DMS114 treated with DMSO at 0.1 percent for 48 hours (cell line): Measurements from ENCODE around the gene RCC2.
"Not testable (repeated sequence)": the region's sequence is repeated elsewhere in the genome, so short reads cannot be mapped to it uniquely, and the experiment has no call there.

ENCODE experiments used
- DNase-seq: peaks from one replicate; lab custom pipeline; 2025; ENCODE audit not compliant: unreplicated experiment; lab: John Stamatoyannopoulos, UW

RCC2 gene

DNA sequence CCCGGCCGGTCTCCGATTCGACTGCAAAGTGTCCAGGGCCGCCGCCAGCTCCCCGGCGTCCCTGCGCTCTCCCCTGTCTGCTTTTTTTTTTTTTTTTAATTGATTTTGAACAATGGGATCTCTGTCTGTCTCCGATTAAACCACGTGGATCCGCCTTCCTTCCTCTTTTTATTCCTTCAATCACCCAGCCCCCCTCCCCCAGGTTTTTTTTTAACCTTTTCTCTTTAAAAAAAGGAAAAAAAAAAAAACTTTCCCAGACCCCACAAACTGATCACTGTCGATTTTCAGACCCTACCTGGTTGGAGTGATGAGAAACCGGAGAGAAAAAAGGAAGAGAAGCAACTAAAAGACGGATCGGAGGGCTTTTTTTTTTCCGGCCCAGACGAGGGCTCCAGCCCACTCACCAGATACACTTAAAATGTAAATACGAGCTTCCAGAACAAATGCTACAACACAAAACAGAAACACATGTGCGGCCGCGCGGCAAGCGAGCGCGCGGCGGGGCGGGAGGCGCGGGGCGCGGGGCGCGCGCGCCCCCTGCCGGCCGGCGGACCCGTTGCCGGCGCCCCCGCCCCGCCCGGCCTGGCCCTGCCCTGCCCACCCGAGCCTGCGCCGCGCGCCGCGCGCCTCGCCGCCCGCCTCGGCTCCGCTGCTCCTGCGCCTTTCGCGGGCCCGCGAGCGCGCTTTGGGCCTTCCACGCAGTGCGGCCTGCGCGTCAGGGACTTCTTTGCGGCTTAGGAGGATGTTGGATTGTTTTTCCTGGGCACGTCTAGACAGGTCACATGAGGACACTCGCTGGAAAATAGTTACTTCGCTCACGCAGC, at the start of gene RCC2:
TSS of gene RCC2 (minus strand) at position 428 of the 824 bp plus-strand sequence. CDS start 1,163 bp downstream, outside the sequence.
- peak; percentile 64 for DNase-seq

DNA sequence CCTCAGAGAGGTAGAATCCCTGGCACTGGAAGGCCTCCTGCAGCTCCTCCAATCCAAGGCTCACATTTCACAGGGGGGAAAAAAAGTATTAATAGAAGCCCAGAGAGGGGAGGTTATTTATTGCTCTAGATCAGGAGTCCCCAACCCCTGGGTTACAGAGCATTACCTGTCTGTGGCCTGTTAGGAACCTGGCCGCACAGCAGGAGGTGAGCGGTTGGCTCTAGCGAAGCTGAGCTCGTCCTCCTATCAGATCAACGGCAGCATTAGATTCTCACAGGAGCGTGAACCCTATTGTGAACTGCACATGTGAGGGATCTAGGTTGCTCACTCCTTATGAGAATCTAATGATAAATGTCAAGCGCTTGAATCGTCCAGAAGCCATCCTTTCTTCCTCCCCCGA, 46.8 kb upstream of the RCC2 start:
- no peak for DNase-seq

DNA sequence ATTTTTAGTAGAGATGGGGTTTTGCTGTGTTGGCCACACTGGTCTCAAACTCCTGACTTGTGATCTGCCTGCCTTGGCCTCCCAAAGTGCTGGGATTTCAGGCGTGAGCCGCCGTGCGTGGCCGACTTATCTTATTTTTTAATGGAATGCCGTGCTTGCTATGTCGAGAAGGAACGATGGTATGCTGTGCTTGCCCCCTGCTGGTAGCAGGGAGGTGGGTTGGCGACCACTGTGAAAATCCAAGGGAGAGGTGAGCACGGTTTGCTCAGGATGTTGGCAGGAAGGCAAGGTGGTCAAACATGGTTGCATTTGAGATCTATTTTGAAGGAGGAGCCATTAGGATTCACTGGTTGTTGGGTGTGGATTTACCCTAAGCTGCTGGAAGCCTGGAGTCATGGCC, 45.8 kb upstream of the RCC2 start:
- DNase-seq, result no peak

DNA sequence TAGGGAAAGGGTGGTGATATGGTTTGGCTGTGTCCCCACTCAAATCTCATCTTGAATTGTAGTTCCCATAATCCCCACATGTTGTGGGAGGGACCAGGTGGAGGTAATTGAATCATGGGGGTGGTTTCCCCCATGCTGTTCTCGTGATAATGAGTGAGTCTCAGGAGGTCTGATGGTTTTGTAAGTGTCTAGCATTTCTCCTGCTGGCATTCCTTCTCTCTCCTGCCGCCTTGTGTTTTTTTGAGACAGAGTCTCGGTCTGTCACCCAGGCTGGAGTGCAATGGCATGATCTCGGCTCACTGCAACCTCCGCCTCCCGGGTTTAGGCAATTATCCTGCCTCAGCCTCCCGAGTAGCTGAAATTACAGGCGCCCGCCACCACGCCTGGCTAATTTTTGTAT, 42.5 kb upstream of the RCC2 start:
- not testable (repeated sequence) for DNase-seq

DNA sequence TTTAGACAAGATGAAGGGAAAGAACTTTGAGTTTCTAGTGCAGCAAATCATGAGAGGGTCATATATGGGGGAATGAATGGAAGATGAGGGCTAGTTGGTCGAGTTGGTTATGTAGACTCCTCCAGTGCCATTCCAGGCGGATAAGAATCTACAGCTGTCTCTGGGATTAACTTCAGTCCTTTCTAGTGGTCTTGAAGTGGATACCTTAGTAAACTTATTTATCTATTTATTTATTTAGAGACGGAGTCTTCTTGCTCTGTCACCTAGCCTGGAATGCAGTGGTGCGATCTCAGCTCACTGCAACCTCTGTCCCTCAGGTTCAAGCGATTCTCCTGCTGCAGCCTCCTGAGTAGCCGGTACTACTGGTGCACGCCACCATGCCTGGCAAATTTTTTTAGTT, 41.4 kb upstream of the RCC2 start:
- no peak for DNase-seq

DNA sequence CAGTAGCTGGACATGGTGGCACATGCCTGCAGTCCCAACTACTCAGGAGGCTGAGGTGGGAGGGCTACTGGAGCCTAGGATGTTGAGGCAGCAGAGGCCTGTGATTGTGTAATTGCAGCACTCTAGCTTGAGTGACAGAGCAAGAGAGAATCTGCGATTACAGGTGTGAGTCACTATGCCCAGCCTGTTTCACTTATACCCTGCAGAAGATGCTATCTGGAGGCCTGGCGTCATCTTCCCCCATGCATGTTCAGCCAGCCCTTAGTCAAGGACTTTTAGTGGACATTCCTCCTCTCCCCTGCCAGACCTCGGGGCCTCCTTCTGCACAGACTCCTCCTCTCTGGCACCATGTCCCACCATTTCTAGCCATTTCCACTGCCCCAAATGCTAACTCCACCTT, 36.3 kb upstream of the RCC2 start:
- no peak for DNase-seq

DNA sequence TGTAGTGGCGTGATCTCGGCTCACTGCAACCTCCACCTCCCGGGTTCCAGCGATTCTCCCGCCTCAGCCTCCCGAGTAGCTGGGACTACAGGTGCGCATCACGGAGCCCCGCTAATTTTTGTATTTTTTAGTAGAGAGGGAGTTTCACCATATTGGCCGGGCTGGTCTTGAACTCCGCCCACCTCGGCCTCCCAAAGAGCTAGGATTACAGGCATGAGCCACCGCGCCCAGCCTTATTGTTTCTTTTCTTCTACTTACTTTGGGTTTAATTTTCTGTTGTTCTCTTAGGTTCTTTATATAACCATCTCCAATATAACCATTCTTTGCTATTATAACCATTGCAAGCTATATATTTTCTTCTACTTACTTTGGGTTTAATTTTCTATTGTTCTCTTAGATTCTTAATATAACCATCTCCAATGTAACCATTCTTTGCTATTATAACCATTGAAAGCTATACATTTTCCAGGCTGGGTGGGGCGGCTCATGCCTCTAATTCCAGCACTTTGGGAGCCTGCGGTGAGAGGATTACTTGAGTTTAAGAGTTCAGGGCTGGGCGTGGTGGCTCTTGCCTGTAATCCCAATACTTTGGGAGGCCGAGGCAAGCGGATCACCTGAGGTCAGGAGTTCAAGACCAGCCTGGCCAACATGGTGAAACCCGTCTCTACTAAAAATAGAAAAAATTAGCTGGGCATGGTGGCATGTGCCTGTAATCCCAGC, 35.5 kb upstream of the RCC2 start:
- not testable (repeated sequence) for DNase-seq

DNA sequence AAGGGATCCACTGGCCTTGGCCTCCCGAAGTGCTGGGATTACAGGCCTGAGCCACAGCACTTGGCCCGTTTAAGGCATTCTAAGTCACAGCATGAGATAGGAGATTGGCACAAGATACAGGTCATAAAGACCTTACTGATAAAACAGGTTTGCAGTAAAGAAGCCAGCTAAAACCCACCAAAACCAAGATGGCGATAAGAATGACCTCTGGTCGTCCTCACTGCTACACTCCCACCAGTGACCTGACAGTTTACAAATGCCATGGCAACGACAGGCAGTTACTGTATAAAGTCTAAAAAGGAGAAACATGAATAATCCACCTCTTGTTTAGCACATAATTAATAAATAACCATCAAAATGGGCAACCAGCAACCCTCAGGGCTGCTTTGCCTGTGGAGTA, 33.3 kb upstream of the RCC2 start:
- DNase-seq, result no peak

DNA sequence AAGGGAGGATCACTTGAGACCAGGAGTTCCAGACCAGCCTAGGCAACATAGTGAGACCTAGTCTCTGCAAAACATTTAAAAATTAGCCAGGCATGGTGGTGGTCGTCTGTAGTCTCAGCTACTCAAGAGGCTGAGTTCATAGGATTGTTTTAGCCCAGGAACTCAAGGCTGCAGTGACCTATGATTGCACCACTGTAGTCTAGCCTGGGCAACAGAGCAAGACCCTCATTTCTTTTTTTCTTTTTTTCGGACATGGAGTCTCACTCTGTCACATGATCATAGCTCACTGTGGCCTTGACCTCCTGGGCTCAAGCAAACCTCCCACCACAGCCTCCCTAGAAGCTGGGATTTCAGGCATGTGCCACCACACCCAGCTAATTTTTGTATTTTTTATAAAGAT, 31.9 kb upstream of the RCC2 start:
- no peak for DNase-seq

DNA sequence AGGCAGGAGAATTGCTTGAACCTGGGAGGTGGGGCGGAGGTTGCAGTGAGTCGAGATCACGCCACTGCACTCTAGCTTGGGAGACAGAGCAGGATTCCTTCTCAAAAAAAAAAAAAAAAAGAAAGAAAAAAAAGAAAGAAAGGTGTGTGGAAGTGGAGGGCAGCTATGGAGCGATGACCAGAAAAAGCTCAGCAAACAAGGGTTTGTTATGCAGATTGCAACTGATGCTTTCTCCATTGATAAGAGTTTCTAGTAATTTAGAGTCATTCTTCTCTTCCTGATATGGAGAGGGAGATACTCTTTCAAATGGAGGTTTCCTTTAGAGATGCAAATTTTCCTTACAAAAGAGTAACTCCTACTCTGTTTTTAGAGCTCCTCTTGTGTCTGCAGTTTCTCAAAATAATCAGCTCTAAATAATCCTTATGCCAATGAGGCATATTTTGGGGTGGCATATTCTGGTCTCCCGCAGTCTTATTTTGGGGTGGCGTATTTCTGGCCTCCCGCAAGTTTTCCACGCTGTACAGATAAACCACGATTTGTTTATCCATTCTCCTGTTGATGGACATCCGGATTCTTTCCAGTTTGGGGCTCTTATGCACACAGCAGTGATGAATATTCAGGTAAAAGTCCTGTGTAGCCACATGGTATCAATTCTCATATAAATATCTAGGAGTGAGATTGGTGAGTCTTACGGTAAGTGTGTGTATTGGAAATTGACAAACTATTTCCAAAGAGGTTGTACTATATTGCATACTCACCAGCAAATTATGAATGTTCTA, 30.7 kb upstream of the RCC2 start:
- DNase-seq, result no peak

DNA sequence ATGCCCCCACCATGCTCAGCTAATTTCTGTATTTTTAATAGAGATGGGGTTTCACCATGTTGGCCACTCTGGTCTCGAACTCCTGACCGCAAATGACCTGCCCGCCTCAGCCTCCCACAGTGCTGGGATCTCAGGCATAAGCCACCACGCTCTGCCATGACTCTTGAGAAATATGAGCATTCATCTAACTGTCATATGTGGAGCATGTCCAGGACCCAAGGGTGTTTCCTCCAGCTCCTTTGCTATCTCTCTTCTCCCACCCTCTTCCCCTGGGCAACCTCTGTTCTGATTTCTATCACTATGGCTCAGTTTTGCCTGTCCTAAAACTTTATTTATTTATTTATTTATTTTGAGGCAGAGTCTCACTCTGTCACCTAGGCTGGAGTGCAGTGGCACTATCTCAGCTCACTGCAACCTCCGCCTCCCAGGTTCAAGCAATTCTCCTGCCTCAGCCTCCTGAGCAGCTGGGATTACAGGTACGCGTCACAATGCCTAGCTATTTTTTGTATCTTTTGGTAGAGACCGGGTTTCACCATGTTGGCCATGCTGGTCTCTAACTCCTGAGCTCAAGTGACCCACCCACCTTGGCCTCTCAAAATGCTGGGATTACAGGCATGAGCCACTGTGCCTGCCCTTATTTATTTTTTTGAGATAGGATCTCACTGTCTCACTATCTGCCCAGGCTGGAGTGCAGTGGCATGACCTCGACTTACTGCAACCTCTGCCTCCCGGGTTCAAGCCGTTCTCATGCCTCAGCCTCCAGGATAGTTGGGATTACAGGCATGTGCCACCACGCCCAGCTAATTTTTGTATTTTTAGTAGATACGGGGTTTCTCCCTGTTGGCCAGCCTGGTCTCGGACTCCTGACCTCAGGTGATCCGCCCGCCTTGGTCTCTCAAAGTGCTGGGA, 29.1 kb upstream of the RCC2 start:
- not testable (repeated sequence) for DNase-seq

DNA sequence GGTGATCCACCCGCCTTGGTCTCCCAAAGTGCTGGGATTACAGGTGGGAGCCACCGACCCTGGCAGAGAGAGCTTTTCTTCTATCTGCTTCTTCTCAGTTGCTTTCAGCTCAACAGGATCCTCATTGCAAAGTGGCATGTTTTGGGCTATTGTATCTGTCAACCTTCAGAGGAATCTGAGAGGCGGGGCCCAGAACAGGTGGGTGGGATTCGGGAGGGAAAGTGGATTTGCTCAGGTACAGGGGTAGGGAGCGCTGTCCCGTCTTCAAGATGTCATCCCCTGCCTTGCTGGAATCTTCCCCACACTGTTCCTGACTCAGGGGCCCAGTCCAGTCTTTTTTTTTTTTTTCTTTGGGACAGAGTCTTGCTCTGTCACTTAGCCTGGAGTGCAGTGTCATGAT, 26.9 kb upstream of the RCC2 start:
- DNase-seq, result no peak

DNA sequence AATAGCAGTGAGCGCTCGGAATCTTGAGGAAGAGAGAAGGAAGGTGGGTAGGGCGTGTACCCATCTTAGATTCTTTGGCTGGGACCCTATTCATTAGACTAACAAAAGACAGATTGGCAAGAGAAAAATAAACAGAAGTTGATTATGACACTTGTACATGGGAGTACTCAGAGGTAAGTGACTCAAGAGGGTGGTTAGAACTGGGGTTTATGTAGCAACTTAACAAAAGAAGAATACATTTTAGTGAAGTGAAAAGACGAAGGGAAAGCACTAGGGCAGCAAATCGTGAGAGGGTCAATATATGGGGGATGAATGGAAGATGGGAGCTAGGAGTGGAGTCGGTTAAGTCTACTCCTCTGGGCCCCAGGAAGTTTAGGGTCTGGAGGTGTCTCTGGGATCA, 25.8 kb upstream of the RCC2 start:
- no peak for DNase-seq

DNA sequence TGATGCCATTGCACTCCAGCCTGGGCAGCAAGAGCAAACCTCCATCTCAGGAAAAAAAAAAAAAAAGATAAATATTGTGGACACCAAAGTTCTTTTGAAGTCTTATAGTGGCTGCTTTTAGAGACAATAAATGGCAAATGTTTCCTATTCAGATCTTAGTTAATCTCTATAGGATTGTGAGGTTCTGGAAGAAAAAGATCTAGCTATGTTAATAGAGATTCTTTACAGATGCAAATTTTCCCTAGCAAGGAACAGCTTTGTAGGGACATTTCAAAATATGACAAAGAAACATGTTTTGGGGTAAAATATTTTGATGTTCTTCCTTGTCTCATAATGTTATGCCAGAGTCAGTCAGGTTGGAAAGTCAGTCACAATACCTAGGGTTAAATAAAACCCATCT, 24.5 kb upstream of the RCC2 start:
- DNase-seq, result no peak

DNA sequence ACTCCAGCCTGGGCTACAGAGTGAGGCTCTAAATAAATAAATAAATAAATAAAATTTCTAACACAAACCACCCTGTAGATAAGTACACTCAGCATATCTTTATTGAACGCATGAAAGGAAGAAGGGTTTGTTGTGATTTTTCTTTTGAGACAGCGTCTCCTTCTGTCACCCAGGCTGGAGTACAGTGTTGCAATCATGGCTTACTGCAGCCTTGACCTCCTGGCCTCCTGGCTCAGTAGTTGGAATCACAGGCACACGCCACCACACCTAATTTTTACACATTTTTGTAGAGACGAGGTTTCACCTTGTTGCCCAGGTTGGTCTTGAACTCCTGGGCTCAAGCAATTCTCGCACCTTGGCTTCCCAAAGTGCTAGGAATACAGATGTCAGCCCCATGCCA, 23.2 kb upstream of the RCC2 start:
- no peak for DNase-seq

DNA sequence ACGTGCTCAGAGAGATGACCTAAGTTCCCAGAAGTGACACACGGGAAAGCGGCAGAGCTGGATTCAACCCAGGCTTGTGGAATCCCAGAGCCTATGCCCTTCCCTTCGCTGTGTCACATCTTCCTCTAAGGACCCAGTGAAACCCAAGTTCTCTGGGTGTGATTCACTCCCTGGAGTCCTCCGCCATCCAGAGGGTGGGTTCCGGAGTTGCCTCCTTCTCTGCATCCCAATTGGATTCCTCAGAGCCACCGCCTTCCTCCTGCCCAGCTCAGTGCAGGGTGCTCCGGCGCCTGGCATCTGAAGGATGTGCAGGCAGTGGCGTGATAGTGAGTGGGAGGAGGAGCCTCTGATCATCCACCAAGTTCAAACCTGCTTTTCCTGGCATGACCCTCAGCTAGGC, 20.7 kb upstream of the RCC2 start:
- DNase-seq, result no peak

DNA sequence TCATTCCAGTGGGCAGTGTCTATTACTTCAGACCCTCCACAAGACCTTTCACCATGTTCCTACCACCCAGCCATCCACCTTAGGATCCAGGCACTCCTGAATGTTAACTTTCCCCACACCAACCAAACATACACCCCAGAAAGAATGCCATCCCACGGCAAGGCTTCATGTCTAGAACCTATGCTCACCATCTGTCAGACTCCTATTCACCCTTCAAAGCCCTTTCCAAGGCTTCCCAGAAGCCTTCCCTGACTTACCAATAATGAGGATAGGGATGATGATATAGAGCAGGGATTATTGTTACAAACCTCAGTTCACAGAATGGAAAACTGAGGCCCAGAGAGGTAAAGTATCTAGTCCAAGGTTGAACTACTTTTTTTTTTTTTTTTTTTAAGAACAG, 19.3 kb upstream of the RCC2 start:
- no peak for DNase-seq

DNA sequence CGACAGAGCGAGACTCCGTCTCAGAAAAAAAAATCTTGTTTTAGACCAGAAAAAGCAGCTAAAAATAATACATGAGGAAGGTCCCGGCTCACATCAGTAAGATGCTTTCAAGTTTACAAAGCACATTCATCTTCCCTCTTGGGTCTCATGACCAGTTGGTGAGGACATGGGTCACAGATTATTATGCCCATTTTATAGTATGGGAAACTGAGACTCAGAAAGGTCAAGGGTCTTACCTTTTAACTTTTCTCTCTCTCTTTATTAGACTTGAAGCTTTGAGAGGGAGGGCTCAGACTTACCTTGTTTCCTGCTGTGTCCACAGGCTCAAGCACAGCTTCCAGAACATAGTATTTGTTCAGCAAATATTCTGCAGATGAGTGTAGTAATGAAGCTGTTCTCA, 13.2 kb upstream of the RCC2 start:
- no peak for DNase-seq

DNA sequence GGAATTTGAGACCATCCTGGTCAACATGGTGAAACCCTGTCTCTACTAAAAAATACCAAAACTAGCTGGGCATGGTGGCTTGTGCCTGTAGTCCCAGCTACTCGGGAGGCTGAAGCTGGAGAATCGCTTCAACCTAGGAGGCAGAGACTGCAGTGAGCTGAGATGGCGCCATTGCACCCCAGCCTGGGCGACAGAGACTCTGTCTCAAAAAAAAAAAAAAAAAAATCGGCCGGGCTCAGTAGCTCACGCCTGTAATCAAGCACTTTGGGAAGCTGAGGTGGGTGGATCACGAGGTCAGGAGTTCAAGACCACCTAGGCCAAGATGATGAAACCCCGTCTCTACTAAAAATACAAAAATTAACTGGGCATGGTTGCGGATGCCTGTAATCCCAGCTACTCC, 12.7 kb upstream of the RCC2 start:
- not testable (repeated sequence) for DNase-seq

DNA sequence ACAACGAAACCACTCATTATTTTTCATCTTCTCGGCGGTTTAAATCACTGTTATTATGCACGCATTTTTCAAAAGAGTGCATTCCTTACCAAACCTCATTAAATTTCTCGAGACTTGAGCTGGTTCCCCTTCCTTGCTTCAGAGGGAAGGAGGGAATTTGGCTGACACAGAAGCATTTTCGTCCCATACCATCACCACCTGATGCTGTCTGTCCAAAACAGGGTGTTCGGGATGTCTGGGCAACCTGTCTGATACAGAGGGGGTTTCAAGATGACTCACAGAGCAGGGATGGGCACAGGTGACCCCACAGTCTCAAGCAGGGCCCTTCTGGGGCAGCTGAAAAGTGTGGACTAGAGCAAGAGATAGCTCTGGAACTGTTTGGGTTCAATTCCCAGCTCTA, 12.3 kb upstream of the RCC2 start:
- no peak for DNase-seq

DNA sequence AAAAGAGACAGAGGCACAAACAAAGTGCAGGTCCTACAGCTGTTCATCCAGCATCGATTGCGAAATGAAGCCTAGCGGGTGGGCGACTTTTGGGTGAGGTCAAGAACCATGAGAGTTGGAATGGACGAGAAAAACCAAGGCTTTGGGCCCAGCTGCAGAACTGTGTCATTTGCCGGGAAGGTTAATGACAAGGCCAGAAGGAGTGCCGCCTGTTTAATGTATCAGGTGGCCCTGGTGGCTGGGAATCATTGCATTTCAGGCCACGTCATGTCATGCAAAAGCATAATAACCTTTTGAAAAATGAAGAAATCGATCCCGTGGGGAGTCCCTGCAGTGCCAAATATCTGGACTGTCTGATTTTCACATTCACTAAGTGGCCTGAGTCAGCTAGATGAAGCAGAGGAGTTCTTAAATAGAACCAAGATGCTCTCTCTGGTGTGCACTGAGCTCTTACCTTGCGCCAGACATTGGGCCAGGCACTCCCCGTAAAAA, 8.1 kb upstream of the RCC2 start:
- no peak for DNase-seq
